Measurements from ENCODE around the gene TRPM1.

GRCh38 chr15:31035610-31036009, 65.9 kb downstream of the TRPM1 start:
- TF ChIP-seq POLR2AphosphoS5 (IDR thresholded peaks at IDR 0.05): no peak
- no peak for TF ChIP-seq CTCF (IDR thresholded peaks at IDR 0.05)
- TF ChIP-seq POLR2A (IDR thresholded peaks at IDR 0.05): no peak

Measured in gastroesophageal sphincter (tissue), 3 donors.